Left lung (tissue), 10 donors: Measurements from ENCODE around the gene HGF. TPM values are rescaled to one million over a fixed set of nuclear protein-coding genes. Genes with fewer than 3 reads are reported as not detected.

Experiments used
- ATAC-seq: fragments of 200-7000 bp; cut with Tn5 transposase; one replicate; pipeline ENCODE4 v1.9.1; 2020; ENCODE audit warnings: moderate library complexity
- DNase-seq, 4 donors: peaks; one replicate each; pipeline ENCODE4 v3.0.0-alpha.2; 2013 to 2020
- H3K27ac ChIP-seq, 2 donors: fragments of 200-600 bp; sonication (generic) in 1 of 2; one replicate each; pipeline versions ENCODE4 v1.5.0 to v1.8.0; 2020 to 2021
- H3K27me3 ChIP-seq, 2 donors: fragments of 200-600 bp; sonication (generic) in 1 of 2; one replicate each; pipeline versions ENCODE4 v1.5.0 to v1.8.0; 2020 to 2021
- H3K36me3 ChIP-seq, 2 donors: fragments of 200-600 bp; sonication (generic) in 1 of 2; one replicate each; pipeline versions ENCODE4 v1.5.0 to v1.8.0; 2020 to 2021
- H3K4me1 ChIP-seq, 2 donors: fragments of 200-600 bp; one replicate each; pipeline ENCODE4 v1.8.0; 2021
- H3K4me3 ChIP-seq, 2 donors: fragments of 200-600 bp; sonication (generic) in 1 of 2; one replicate each; pipeline versions ENCODE4 v1.5.0 to v1.8.0; 2020 to 2021; ENCODE audit warnings: mild to moderate bottlenecking in 1 of 2
- H3K9me3 ChIP-seq, 2 donors: fragments of 200-600 bp; sonication (generic) in 1 of 2; one replicate each; pipeline versions ENCODE4 v1.5.0 to v1.8.0; 2020 to 2021
- CTCF ChIP-seq, 2 donors: fragments of 200-600 bp; sonication (generic) in 1 of 2; IDR thresholded peaks; one replicate each; pipeline versions ENCODE4 v1.5.0 to v1.8.0; 2021; ENCODE audit warnings: antibody characterized with exemption in 2 of 2
- intact Hi-C, 2 donors: fragments of 100-400 bp; cut with DNase I; formaldehyde crosslinking; loops; one replicate each; pipeline versions ENCODE4 v1.11.2 to v1.14.2; 2022
- polyA plus RNA-seq, 6 donors: library from polyadenylated mRNA; unstranded; fragments of 120-200 nt; gene quantifications; one replicate each; pipeline ENCODE4 v1.2.1, GENCODE V29; 2013; ENCODE audit not compliant: insufficient read length in 6 of 6
- total RNA-seq, 2 donors: library from RNA; stranded (reverse); fragmentation: NEBNext Ultra II Directional; extraction: Animal tissue kit (Norgen Biotek cat#: 25700); gene quantifications; one replicate each; pipeline ENCODE4 v1.2.1, GENCODE V29; 2021
- donor health status: DM: no; HTN: yes; CAD: no.
- donor health status: DM: no; HTN: no; CAD: no.

Gene HGF
- total and polyA plus RNA-seq, 8 donors: 21.0 to 42.0 (median 29.1) TPM

- Histone ChIP-seq H3K9me3 (no peaks in the 10 kb centered on the region), H3K27me3 (no peaks in the 10 kb centered on the region), H3K27ac (no peak overlapping the region), H3K4me1 (no peaks in the 10 kb centered on the region), H3K4me3 (no peak overlapping the region), H3K36me3 (no peaks in the 10 kb centered on the region)
- no peak for TF ChIP-seq CTCF (IDR thresholded peaks at IDR 0.05)
- intact Hi-C loops: no loop called here
- ATAC-seq: no peak
- no peak for DNase-seq
These were observed 70.9 kb downstream of the HGF start for GRCh38 chr7:81698965-81699364.

- Histone ChIP-seq H3K4me3 (no peak overlapping the region), H3K27ac (no peak overlapping the region), H3K4me1 (no peaks in the 10 kb centered on the region), H3K36me3 (no peaks in the 10 kb centered on the region), H3K9me3 (no peaks in the 10 kb centered on the region), H3K27me3 (no peaks in the 10 kb centered on the region)
- DNase-seq: no peak
- ATAC-seq: no peak
- intact Hi-C loops: no loop called here
- no peak for TF ChIP-seq CTCF (IDR thresholded peaks at IDR 0.05)
These were observed 75.1 kb downstream of the HGF start for GRCh38 chr7:81694711-81695110.

GRCh38 chr7:81693894-81694293 lies 76.0 kb downstream of the HGF start:
- no peak for TF ChIP-seq CTCF (IDR thresholded peaks at IDR 0.05)
- DNase-seq: no peak
- Histone ChIP-seq H3K36me3 (no peaks in the 10 kb centered on the region), H3K27ac (no peak overlapping the region), H3K4me3 (no peak overlapping the region), H3K9me3 (no peaks in the 10 kb centered on the region), H3K4me1 (no peaks in the 10 kb centered on the region), H3K27me3 (no peaks in the 10 kb centered on the region)
- intact Hi-C loops: no loop called here
- no peak for ATAC-seq

GRCh38 chr7:81693080-81693479 lies 76.8 kb downstream of the HGF start:
- H3K36me3 ChIP-seq: no peaks in the 10 kb centered on the region
- no peak overlapping the region for H3K4me3 ChIP-seq
- ATAC-seq (no peak), DNase-seq (no peak)
- TF ChIP-seq CTCF (IDR thresholded peaks at IDR 0.05): no peak
- no peaks in the 10 kb centered on the region for H3K4me1 ChIP-seq
- H3K27me3 ChIP-seq: no peaks in the 10 kb centered on the region
- no peak overlapping the region for H3K27ac ChIP-seq
- H3K9me3 ChIP-seq: no peaks in the 10 kb centered on the region
- intact Hi-C loops: no loop called here

GRCh38 chr7:81692146-81692905 lies 77.5 kb downstream of the HGF start:
- Histone ChIP-seq H3K4me1 (no peaks in the 10 kb centered on the region), H3K9me3 (no peaks in the 10 kb centered on the region), H3K27ac (no peak overlapping the region), H3K27me3 (no peaks in the 10 kb centered on the region), H3K36me3 (no peaks in the 10 kb centered on the region), H3K4me3 (no peak overlapping the region)
- intact Hi-C loops: no loop called here
- DNase-seq: no peak
- no peak for ATAC-seq
- TF ChIP-seq CTCF (IDR thresholded peaks at IDR 0.05): no peak
